Measurements from ENCODE around the gene ZNF641. TPM values are rescaled to one million over a fixed set of nuclear protein-coding genes. Genes with fewer than 3 reads are reported as not detected.

The ZNF641 gene
- total and polyA plus RNA-seq, 8 donors = 17.5 to 32.6 (median 27.3) TPM

GRCh38 chr12:48302161-48302911 lies 48.4 kb downstream of the ZNF641 start:
- DNase-seq = no peak
- H3K27me3 ChIP-seq = no peaks in the 10 kb centered on the region

DNA sequence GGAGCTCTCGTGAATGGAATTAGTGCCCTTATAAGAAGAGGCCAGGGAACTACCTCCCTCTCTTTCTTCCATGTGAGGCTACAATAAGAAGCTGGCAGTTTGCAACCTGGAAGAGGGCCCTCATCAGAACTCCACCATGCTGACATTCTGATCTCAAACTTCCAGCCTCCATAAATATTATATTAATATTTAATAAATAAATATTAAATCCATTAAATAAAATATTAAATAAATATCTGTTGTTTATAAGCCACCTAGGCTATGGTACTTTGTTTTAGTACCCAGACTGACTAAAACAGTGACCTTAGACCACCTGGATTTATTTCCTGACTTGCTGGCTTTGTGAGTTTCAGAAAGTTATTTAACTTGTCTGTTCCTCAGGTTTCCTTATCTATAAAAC lies 49.9 kb downstream of the ZNF641 start:
- DNase-seq (no peak), ATAC-seq (no peak)
- no peak overlapping the region for H3K27ac ChIP-seq
- H3K4me1 ChIP-seq = peaks cover 0 to 3% of the 10 kb centered on the region in 2 donors
- H3K4me3 ChIP-seq = no peak overlapping the region
- peaks cover 0 to 4% of the 10 kb centered on the region in 2 donors for H3K27me3 ChIP-seq
- intact Hi-C loops (cut with DNase I) = no loop called here
- TF ChIP-seq, protein P1, sequence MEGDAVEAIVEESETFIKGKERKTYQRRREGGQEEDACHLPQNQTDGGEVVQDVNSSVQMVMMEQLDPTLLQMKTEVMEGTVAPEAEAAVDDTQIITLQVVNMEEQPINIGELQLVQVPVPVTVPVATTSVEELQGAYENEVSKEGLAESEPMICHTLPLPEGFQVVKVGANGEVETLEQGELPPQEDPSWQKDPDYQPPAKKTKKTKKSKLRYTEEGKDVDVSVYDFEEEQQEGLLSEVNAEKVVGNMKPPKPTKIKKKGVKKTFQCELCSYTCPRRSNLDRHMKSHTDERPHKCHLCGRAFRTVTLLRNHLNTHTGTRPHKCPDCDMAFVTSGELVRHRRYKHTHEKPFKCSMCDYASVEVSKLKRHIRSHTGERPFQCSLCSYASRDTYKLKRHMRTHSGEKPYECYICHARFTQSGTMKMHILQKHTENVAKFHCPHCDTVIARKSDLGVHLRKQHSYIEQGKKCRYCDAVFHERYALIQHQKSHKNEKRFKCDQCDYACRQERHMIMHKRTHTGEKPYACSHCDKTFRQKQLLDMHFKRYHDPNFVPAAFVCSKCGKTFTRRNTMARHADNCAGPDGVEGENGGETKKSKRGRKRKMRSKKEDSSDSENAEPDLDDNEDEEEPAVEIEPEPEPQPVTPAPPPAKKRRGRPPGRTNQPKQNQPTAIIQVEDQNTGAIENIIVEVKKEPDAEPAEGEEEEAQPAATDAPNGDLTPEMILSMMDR (IDR thresholded peaks at IDR 0.05) = no peak
- H3K36me3 ChIP-seq = no peaks in the 10 kb centered on the region
- no peaks in the 10 kb centered on the region for H3K9me3 ChIP-seq

More at GRCh38 chr12:48302161-48302911, 48.4 kb downstream of the ZNF641 start:
- TF ChIP-seq, protein P1 (IDR thresholded peaks at IDR 0.05) = no peak
- no peaks in the 10 kb centered on the region for H3K36me3 ChIP-seq
- no peaks in the 10 kb centered on the region for H3K9me3 ChIP-seq
- intact Hi-C loops (cut with DNase I) = no loop called here
- H3K4me3 ChIP-seq = no peak overlapping the region
- H3K4me1 ChIP-seq = no peaks in the 10 kb centered on the region
- no peak overlapping the region for H3K27ac ChIP-seq
- peak; percentile 52 for ATAC-seq

DNA sequence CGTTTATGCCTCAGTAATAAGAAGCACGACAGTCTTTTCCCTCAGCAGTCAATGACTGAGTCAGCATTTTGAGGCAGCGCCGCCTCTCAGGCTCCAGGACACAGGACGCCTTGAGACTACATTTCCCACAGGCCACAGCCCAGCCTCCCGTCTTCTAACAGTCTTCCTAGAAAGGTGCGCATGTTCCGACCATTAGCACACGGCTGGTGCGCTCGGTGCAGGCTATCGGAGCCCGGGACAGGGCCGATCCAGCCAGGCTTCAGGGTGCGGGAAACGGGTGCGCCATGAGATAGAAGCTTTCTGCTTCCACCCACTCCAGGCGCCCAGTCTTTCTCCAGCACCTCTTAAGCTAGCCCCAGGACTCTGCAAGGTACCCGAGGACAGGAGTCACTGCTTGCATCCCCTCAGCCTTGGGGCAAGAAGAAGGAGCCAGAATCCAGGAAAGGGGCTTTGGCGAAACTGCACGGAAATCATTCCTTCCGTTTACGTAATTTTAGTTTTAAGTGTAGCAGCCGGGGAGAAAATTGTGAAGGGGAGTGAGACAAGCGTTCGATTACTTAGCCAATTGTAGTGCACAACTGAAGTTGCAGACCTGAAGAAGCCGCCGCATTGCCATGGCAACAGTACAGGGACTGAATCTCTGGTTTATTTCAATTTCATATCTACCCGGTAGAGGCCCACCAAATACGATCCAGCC lies 54.0 kb downstream of the ZNF641 start:
- peaks cover 0 to 4% of the 10 kb centered on the region in 2 donors for H3K27me3 ChIP-seq
- TF ChIP-seq, protein P1 (IDR thresholded peaks at IDR 0.05) = no peak
- H3K9me3 ChIP-seq = no peaks in the 10 kb centered on the region
- intact Hi-C loops (cut with DNase I) = no loop called here
- no peaks in the 10 kb centered on the region for H3K36me3 ChIP-seq
- peaks cover 0 to 3% of the 10 kb centered on the region in 2 donors for H3K4me1 ChIP-seq
- DNase-seq = peak; percentile 63 to 91 (median 84)
- peak; percentile 100 for ATAC-seq
- no peak overlapping the region for H3K27ac ChIP-seq
- peak overlapping the region; percentile 47 to 48 for H3K4me3 ChIP-seq

GRCh38 chr12:48292040-48292439 lies 58.7 kb downstream of the ZNF641 start:
- Histone ChIP-seq H3K27me3 (peaks cover 0 to 4% of the 10 kb centered on the region in 2 donors), H3K27ac (no peak overlapping the region), H3K9me3 (no peaks in the 10 kb centered on the region), H3K36me3 (no peaks in the 10 kb centered on the region), H3K4me3 (no peak overlapping the region), H3K4me1 (peaks cover 0 to 3% of the 10 kb centered on the region in 2 donors)
- intact Hi-C loops (cut with DNase I) = no loop called here
- ATAC-seq (no peak), DNase-seq (no peak)
- TF ChIP-seq, protein P1 (IDR thresholded peaks at IDR 0.05) = no peak

DNA sequence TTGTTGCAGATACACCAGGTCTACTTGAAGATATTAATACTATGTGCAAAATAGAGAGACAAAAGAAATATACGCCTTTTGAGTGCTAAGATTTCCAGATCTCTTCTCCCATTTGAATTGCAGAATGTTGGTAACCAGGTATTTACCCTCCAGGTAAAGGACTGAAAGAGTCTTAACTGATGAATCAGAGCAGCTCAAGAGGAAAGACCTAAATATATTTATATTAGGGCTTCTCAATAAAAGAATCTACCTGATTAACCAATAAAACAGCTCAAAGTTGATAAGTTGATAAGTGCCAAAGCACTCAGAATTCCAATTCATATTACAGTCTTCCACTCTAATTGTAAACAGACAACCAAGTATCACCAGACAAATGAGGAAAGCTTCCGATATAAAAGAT lies 59.2 kb downstream of the ZNF641 start:
- TF ChIP-seq, protein P1 (IDR thresholded peaks at IDR 0.05) = no peak
- intact Hi-C loops (cut with DNase I) = no loop called here
- ATAC-seq (no peak), DNase-seq (no peak)
- Histone ChIP-seq H3K27me3 (peaks cover 0 to 1% of the 10 kb centered on the region in 2 donors), H3K36me3 (no peaks in the 10 kb centered on the region), H3K27ac (no peak overlapping the region), H3K9me3 (no peaks in the 10 kb centered on the region), H3K4me1 (peaks cover 0 to 3% of the 10 kb centered on the region in 2 donors), H3K4me3 (no peak overlapping the region)
